ENCODE measurements around the gene DVL3. TPM values are rescaled to one million over a fixed set of nuclear protein-coding genes. Genes with fewer than 3 reads are reported as not detected.
"Not testable (repeated sequence)": the region's sequence is repeated elsewhere in the genome, so short reads cannot be mapped to it uniquely, and the experiment has no call there.

Gene DVL3
- total RNA-seq, 1 experiment from 2014 or later: 108 TPM

DNA sequence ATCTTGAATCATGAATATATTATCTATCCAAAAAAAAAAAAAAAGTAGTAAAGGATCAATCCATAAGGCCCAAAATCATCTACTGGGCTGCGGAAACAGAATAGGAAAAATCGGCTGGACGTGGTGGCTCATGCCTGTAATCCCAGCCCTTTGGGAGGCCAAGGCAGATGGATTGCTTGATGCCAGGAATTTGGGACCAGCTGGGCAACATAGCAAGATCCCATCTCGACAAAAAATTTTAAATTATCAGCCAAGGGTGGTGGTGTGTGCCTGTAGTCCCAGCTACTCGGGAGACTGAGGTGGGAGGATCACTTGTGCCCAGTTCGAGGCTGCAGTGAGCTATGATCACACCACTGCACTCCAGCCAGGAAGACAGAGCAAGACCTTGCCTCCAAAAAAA is 6.1 kb upstream of the DVL3 start:
- Histone ChIP-seq H3K4me3 (no peak overlapping the region), H3K4me1 (replicated peaks; ENCODE audit: insufficient read depth) (peaks cover under 1% of the 10 kb centered on the region; the same call in 1 of the 2 replicates), H2AFZ (no peak overlapping the region), H3K79me2 (ENCODE audit: low read depth) (0 out of 2 replicates have a peak, but pooled peaks cover 5% of the 10 kb centered on the region), H3K9me2 (ENCODE audit: insufficient read depth) (no peaks in the 10 kb centered on the region), H3K36me3 (ENCODE audit: low read depth) (no peaks in the 10 kb centered on the region), H3F3A (ENCODE audit: insufficient read depth, low read depth) (peaks cover 47% of the 10 kb centered on the region), H3K4me2 (no peak overlapping the region), H3K9me3 (ENCODE audit: insufficient read depth, low read depth) (no peaks in the 10 kb centered on the region), H3K27ac (no peak overlapping the region), H4K20me1 (ENCODE audit: insufficient read depth) (no peaks in the 10 kb centered on the region; the same call in 1 of the 2 replicates), H3K27me3 (ENCODE audit: insufficient read depth, low read depth) (no peaks in the 10 kb centered on the region)
- no TSS peak for BruUV-seq (replicated peaks)
- no peak for TF ChIP-seq EZH2 (IDR thresholded peaks at IDR 0.05; ENCODE audit: low read depth)
- TF ChIP-seq, protein P1, sequence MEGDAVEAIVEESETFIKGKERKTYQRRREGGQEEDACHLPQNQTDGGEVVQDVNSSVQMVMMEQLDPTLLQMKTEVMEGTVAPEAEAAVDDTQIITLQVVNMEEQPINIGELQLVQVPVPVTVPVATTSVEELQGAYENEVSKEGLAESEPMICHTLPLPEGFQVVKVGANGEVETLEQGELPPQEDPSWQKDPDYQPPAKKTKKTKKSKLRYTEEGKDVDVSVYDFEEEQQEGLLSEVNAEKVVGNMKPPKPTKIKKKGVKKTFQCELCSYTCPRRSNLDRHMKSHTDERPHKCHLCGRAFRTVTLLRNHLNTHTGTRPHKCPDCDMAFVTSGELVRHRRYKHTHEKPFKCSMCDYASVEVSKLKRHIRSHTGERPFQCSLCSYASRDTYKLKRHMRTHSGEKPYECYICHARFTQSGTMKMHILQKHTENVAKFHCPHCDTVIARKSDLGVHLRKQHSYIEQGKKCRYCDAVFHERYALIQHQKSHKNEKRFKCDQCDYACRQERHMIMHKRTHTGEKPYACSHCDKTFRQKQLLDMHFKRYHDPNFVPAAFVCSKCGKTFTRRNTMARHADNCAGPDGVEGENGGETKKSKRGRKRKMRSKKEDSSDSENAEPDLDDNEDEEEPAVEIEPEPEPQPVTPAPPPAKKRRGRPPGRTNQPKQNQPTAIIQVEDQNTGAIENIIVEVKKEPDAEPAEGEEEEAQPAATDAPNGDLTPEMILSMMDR (conservative IDR thresholded peaks at IDR 0.05): no peak
- no peak for DNase-seq
- ChIA-PET POLR2A (ENCODE audit: unreplicated experiment) (no interaction called here), CTCF (interaction anchor here (0.6 to 0.7 kb wide), 2 partner anchors 14 to 113 kb away, joined by 4 to 8 read pairs; no protein-coding TSS in a partner anchor)
- intact Hi-C loops (cut with micrococcal nuclease; ENCODE audit: unreplicated experiment): loop anchor here (10.0 kb wide), 1 partner anchor 396 kb away; no protein-coding TSS in a partner anchor

DNA sequence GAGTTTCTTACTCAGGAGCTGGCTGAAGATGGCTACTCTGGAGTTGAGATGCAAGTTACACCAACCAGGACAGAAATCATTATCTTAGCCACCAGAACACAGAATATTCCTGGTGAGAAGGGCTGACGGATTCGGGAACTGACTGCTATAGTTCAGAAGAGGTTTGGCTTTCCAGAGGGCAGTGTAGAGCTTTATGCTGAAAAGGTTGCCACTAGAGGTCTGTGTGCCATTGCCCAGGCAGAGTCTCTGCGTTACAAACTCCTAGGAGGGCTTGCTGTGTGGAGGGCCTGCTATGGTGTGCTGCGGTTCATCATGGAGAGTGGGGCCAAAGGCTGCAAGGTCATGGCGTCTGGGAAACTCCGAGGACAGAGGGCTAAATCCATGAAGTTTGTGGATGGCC is 5.4 kb upstream of the DVL3 start:
- CTCF ChIA-PET; H4K20me1 ChIP-seq (ENCODE audit: insufficient read depth): not testable (repeated sequence)

DNA sequence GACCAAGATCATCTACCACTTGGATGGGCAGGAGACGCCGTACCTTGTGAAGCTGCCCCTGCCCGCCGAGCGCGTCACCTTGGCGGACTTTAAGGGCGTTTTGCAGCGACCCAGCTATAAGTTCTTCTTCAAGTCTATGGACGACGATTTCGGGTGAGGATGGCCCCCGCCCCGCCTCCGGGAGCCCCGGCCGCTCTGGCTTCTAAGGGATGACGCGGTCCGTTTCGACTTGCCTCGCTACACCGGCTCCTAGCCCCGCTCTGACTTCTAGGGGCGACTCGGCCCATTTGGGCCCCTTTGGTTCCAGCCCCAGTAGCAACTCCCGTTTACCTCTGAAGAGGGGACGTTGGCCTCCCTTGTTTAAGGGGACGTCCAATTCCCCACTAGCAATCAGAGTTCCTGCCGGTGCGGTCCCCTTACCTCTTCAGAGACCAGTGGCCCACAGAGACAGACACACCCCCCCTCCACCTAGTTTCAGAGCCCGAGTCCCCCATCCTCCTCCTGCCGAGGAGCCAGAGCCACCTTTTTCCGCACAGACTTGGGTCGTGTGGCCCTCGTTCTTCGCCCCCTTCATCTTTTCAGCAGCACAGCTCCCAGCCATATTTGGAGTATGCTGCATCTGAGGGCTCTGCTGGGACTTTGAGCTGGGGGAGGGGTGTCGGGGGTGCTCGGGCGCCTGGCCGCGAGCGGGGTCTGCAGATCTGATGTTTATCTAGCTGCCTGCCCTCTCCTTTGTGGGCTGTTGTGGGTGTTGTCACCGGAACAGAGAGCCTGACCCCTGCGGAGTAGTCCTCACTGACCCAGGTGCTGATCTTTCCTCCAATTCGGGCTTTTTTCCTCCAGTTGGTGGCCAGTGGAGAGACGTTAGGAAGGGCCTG is 706 bp downstream of the DVL3 start:
- Histone ChIP-seq H3K9me2 (ENCODE audit: insufficient read depth) (no peaks in the 10 kb centered on the region), H3F3A (ENCODE audit: insufficient read depth, low read depth) (peaks cover 25% of the 10 kb centered on the region), H3K36me3 (ENCODE audit: low read depth) (0 out of 2 replicates have a peak, but pooled peaks cover 5% of the 10 kb centered on the region), H2AFZ (peak overlapping the region; percentile 91), H3K4me3 (peak overlapping the region; percentile 97), H3K27me3 (ENCODE audit: insufficient read depth, low read depth) (no peaks in the 10 kb centered on the region), H3K79me2 (ENCODE audit: low read depth) (peaks cover 60% of the 10 kb centered on the region), H3K27ac (peak overlapping the region; percentile 50), H3K4me1 (replicated peaks; ENCODE audit: insufficient read depth) (peaks cover 26% of the 10 kb centered on the region), H3K4me2 (peak overlapping the region; percentile 99), H3K9me3 (ENCODE audit: insufficient read depth, low read depth) (no peaks in the 10 kb centered on the region), H4K20me1 (ENCODE audit: insufficient read depth) (peaks cover 35% of the 10 kb centered on the region)
- ChIA-PET POLR2A (ENCODE audit: unreplicated experiment) (interaction anchor here (0.5 to 1.0 kb wide), 2 partner anchors 18 to 20 kb away, joined by 6 to 13 read pairs; no protein-coding TSS in a partner anchor), CTCF (interaction anchor here (0.7 to 1.0 kb wide), 5 partner anchors 35 to 260 kb away, joined by 3 to 6 read pairs (median 3); no protein-coding TSS in a partner anchor)
- no peak for DNase-seq
- TSS peak; percentile 36 for BruUV-seq (replicated peaks)
- intact Hi-C loops (cut with micrococcal nuclease; ENCODE audit: unreplicated experiment): loop anchor here (1.0 kb wide), 3 partner anchors 18 to 261 kb away; partner anchors contain the start of genes AP2M1 and EIF2B5
- TF ChIP-seq, protein P1 (conservative IDR thresholded peaks at IDR 0.05): no peak
- no peak for TF ChIP-seq EZH2 (IDR thresholded peaks at IDR 0.05; ENCODE audit: low read depth)

More for the DNA sequence above, 5.4 kb upstream of the DVL3 start:
- H3K9me2 ChIP-seq (ENCODE audit: insufficient read depth); H3K4me3 ChIP-seq; POLR2A ChIA-PET (ENCODE audit: unreplicated experiment); H3K27ac ChIP-seq; H2AFZ ChIP-seq; H3K4me1 ChIP-seq (replicated peaks; ENCODE audit: insufficient read depth); DNase-seq; H3K4me2 ChIP-seq; BruUV-seq (replicated peaks); H3K36me3 ChIP-seq (ENCODE audit: low read depth); H3K27me3 ChIP-seq (ENCODE audit: insufficient read depth, low read depth); H3K79me2 ChIP-seq (ENCODE audit: low read depth); H3K9me3 ChIP-seq (ENCODE audit: insufficient read depth, low read depth): not testable (repeated sequence)
- intact Hi-C loops (cut with micrococcal nuclease; ENCODE audit: unreplicated experiment): loop anchor here (10.0 kb wide), 1 partner anchor 395 kb away; no protein-coding TSS in a partner anchor
- H3F3A ChIP-seq (ENCODE audit: insufficient read depth, low read depth): peaks cover 50% of the 10 kb centered on the region

Data from PC-9 (cell line).